NCI-H2081 treated with DMSO at 0.1 percent for 48 hours (cell line): ENCODE measurements around the gene OCEL1.

Source experiments
- DNase-seq: peaks from one replicate; lab custom pipeline; 2025; lab: John Stamatoyannopoulos, UW

Gene OCEL1

GRCh38 chr19:17240062-17240752 is 14.2 kb downstream of the OCEL1 start:
- DNase-seq, result no peak

- DNase-seq, result no peak
Observed at GRCh38 chr19:17240826-17241399, 14.9 kb downstream of the OCEL1 start.

- no peak for DNase-seq
Observed at GRCh38 chr19:17242431-17243208, 16.6 kb downstream of the OCEL1 start.

- no peak for DNase-seq
Observed at GRCh38 chr19:17243211-17243829, 17.3 kb downstream of the OCEL1 start.

GRCh38 chr19:17243830-17244617 is 18.0 kb downstream of the OCEL1 start:
- no peak for DNase-seq

- DNase-seq, result no peak
Observed at GRCh38 chr19:17244618-17245534, 18.9 kb downstream of the OCEL1 start.

- DNase-seq, result no peak
Observed at GRCh38 chr19:17245535-17245984, 19.5 kb downstream of the OCEL1 start, which contains the start of gene NR2F6. TSS of gene NR2F6 (minus strand) at chr19:17245919. CDS start at chr19:17245220, 699 bp downstream.

GRCh38 chr19:17246681-17247425 is 20.8 kb downstream of the OCEL1 start:
- no peak for DNase-seq

GRCh38 chr19:17248011-17248776 is 22.2 kb downstream of the OCEL1 start:
- no peak for DNase-seq

GRCh38 chr19:17249887-17250548 is 24.0 kb downstream of the OCEL1 start:
- DNase-seq, result no peak

GRCh38 chr19:17254636-17255035 is 28.6 kb downstream of the OCEL1 start:
- no peak for DNase-seq

GRCh38 chr19:17255150-17255621 is 29.2 kb downstream of the OCEL1 start:
- DNase-seq, result no peak

- DNase-seq, result no peak
Observed at GRCh38 chr19:17256130-17256529, 30.1 kb downstream of the OCEL1 start.

GRCh38 chr19:17259118-17259780 is 33.2 kb downstream of the OCEL1 start:
- no peak for DNase-seq

GRCh38 chr19:17259934-17260333 is 33.9 kb downstream of the OCEL1 start:
- DNase-seq, result no peak

- peak; percentile 8 for DNase-seq
Observed at GRCh38 chr19:17260842-17261325, 34.9 kb downstream of the OCEL1 start.

GRCh38 chr19:17262557-17262956 is 36.5 kb downstream of the OCEL1 start:
- DNase-seq, result no peak
